ENCODE results near the gene GMEB2.
"Not testable (repeated sequence)": the region's sequence is repeated elsewhere in the genome, so short reads cannot be mapped to it uniquely, and the experiment has no call there.

The GMEB2 gene

DNA sequence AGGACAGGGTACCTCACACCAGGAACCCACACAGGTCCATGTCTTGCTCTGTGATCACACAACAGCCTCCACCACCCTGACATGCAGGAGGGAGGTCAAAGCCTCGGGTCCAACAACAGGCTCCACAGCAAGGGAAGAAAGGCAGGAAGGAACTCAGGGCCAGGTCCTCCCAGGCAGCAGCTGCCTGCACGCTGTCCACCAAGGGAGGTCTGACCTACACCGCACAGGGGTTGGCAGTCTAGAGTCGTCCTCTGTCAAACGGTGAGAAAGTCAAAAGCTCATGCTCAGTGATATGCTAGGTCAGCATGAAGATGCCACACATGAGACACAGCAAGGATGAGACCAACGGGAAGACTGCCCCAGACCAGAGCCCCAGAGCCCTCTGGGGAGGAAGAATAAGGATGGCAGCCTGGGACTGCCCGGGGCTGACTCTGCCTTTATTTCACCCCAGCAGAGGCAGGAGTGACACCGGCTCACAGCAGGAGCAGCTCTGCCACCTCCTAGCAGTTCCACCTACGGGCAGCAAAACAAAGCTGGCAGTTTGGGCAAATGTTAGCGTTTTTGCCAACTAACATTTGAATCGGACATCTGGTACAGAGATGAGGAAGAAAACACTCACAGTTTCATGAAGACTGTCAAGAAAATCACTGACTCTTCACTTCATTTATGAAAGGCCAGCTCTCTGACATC, 8.5 kb downstream of the GMEB2 start:
- TF ChIP-seq, protein P1, sequence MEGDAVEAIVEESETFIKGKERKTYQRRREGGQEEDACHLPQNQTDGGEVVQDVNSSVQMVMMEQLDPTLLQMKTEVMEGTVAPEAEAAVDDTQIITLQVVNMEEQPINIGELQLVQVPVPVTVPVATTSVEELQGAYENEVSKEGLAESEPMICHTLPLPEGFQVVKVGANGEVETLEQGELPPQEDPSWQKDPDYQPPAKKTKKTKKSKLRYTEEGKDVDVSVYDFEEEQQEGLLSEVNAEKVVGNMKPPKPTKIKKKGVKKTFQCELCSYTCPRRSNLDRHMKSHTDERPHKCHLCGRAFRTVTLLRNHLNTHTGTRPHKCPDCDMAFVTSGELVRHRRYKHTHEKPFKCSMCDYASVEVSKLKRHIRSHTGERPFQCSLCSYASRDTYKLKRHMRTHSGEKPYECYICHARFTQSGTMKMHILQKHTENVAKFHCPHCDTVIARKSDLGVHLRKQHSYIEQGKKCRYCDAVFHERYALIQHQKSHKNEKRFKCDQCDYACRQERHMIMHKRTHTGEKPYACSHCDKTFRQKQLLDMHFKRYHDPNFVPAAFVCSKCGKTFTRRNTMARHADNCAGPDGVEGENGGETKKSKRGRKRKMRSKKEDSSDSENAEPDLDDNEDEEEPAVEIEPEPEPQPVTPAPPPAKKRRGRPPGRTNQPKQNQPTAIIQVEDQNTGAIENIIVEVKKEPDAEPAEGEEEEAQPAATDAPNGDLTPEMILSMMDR (IDR thresholded peaks at IDR 0.05; ENCODE audit: insufficient read depth, low read depth, low read length, missing control alignments), result no peak
- no peak for DNase-seq (ENCODE audit: low read depth)
- no peak overlapping the region for H3K4me3 ChIP-seq (ENCODE audit: low read depth, low read length)

DNA sequence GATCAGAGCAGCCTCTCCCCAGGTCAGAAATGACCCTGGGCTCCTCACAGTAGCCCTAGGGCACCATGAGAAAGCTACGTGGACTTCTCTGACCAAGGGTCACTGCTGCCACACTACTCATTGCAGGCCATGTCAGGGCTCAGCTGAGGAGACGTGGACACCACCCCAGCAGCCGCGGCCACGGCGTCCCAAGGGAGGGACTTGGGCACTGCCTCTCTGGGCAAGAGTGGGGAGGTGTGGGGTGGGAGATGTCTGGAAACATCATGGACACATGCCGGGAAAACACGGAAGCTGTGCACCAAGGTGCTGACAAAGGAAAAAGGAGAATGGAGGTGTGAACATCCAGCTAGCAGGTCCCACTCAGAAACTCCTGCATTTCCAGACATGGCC, 9.0 kb downstream of the GMEB2 start:
- no peak for DNase-seq (ENCODE audit: low read depth)
- TF ChIP-seq, protein P1 (IDR thresholded peaks at IDR 0.05; ENCODE audit: insufficient read depth, low read depth, low read length, missing control alignments), result no peak
- no peak overlapping the region for H3K4me3 ChIP-seq (ENCODE audit: low read depth, low read length)

DNA sequence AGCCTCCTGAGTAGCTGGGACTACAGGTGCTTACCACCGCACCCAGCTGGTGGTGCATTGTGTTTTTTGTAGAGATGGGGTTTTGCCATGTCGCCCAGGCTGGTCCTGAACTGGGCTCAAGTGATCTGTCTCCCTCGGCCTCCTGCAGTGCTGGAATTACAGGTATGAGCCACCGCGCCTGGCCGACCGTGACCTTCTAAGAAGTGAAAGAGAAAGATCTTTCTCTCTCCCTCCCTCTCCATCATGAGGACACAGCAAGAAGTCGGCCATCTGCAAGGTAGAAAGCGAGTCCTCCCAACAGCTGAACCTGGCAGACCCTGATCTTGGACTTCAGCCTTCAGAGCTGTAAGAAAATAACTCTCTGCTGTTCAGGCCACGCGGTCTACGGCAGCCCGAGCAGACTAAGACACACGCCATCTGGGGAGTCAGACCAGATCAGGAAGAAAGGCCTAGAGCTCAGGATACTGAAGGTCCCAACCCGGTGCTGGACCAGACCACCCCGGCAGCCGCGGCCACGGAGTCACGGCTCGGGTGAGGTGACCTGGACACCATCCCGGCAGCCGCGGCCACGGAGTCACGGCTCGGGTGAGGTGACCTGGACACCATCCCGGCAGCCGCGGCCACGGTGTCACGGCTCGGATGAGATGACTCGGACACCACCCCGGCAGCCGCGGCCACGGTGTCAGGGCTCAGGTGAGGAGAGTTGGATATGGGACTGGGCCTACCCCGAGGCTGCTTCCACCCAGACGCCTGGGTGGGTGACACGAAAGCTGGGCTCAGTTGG, 9.6 kb downstream of the GMEB2 start:
- H3K4me3 ChIP-seq (ENCODE audit: low read depth, low read length), result no peak overlapping the region
- TF ChIP-seq, protein P1 (IDR thresholded peaks at IDR 0.05; ENCODE audit: insufficient read depth, low read depth, low read length, missing control alignments), result no peak
- peak; percentile 63 for DNase-seq (ENCODE audit: low read depth)

DNA sequence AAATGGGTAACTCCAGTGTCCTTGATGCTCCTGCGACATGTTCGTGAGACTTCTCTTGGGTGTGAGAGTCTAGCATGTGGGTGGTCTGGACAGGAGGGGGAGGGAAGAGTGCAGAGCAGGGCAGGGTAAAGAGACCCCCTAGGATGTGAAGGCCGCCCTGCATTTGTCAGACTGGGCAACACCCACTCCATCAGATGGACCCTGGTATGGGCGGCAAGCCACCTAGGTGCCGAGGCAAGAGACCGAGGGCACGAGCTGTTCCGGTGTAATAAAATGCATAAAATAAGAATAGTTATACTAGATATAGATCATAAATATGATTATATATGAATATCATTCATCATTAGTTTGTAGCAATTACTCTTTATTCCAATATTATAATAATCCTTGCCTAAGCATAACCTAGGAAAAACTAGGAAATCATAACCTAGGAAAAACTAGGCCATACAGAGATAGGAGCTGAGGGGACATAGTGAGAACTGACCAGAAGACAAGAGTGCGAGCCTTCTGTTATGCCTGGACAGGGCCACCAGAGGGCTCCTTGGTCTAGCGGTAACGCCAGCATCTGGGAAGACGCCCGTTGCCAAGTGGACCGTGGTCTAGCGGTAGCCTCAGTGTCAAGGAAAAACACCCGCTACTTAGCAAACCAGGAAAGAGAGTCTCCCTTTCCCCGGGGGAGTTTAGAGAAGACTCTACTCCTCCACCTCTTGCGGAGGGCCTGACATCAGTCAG, 12.9 kb downstream of the GMEB2 start:
- not testable (repeated sequence) for DNase-seq (ENCODE audit: low read depth); H3K4me3 ChIP-seq (ENCODE audit: low read depth, low read length)

DNA sequence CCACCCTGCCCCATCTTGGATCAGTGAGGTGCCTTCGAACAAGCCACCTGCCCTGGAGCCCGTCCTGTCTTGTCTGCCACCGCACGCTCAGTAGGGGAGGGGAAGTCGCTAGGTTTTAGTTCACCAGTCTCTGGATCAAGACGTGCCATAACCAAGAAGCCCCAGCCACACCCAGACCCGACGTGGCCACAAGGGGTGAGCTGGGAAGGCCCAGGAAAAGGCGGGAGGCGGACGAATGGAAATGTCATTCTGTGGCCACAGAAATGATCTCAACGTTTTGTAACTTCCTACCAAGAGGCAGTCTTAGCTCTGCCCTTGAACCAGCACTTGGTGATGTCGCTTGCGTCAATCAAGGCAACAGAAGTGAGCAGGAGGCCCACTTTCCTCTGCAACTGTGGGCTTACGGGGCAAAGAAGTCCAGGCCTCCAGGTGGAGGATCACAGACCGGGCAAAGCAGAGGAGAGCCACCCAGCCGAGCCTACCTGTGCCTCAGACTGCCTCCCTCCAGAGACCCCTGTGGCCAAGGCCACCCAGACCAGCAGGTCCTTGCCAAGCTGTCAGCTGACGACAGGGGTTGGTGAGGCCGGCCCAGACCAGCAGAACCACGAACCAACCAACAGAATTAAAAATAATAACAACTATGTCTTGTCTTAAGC, 14.5 kb downstream of the GMEB2 start:
- DNase-seq (ENCODE audit: low read depth), result no peak
- no peak overlapping the region for H3K4me3 ChIP-seq (ENCODE audit: low read depth, low read length)
- TF ChIP-seq, protein P1 (IDR thresholded peaks at IDR 0.05; ENCODE audit: insufficient read depth, low read depth, low read length, missing control alignments), result no peak

DNA sequence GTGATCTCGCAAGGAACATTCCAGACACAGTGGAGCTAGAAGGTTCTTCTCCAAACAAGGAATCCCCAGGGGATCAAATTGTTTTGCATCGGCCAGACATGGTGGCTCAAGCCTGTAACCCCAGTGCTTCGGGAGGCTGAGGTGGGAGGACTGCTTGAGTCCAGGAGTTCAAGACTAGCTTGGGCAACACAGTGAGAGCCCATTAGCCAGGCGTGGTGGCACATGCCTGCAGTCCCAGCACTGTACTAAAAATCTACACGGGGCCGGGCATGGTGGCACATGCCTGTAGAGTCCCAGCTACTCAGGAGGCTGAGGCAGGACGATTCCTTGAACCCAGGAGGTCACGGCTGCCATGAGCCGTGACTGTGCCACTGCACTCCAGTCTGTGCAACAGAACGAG, 15.3 kb downstream of the GMEB2 start:
- no peak overlapping the region for H3K4me3 ChIP-seq (ENCODE audit: low read depth, low read length)
- TF ChIP-seq, protein P1 (IDR thresholded peaks at IDR 0.05; ENCODE audit: insufficient read depth, low read depth, low read length, missing control alignments), result no peak
- no peak for DNase-seq (ENCODE audit: low read depth)

Measured in GM12865 (cell line).